HepG2 (cell line): Measurements from ENCODE around the gene HEXA. TPM values are rescaled to one million over a fixed set of nuclear protein-coding genes. Genes with fewer than 3 reads are reported as not detected.

Source experiments
- ATAC-seq: fragments of 200-7000 bp; cut with Tn5 transposase; 3 replicates; pipeline ENCODE4 v1.9.1; 2020; ENCODE audit warnings: mild to moderate bottlenecking, moderate library complexity
- BruUV-seq: library from RNA; stranded (reverse); fragments of 400-500 nt; replicated peaks from 2 replicates; lab custom pipeline; 2021; lab: Mats Ljungman, UMichigan
- CTCF ChIA-PET: fragments of 300-600 bp; formaldehyde crosslinking; extraction: SDS; loops from one replicate; lab custom pipeline; 2021; ENCODE audit warnings: low total read pairs, inconsistent platforms, low intra/inter-chr PET ratio; lab: Yijun Ruan, JAX
- POLR2A ChIA-PET: fragments of 350-600 bp; sonication (Branson Sonifier 250); formaldehyde crosslinking; loops from one replicate; lab custom pipeline; 2020; ENCODE audit warnings: antibody characterized with exemption, inconsistent platforms; lab: Yijun Ruan, JAX
- DNase-seq: peaks from one replicate; pipeline ENCODE4 v3.0.0-alpha.2; 2015; ENCODE audit warnings: low spot score
- FAIRE-seq: peaks from 3 replicates; lab custom pipeline; 2011; peaks lifted over from hg19 to GRCh38; lab: Jason Lieb, UNC
- H2AFZ ChIP-seq: one replicate; pipeline ENCODE4 v1.6.1; 2011; ENCODE audit warnings: low read length, inconsistent platforms
- H3K27ac ChIP-seq: fragments of 300-600 bp; 3 replicates; pipeline ENCODE4 v1.8.0; 2011; ENCODE audit warnings: mixed run types, mild to moderate bottlenecking, mixed read lengths, low read length, inconsistent platforms; ENCODE audit not compliant: insufficient read depth; ENCODE audit errors: extremely low read length
- H3K27me3 ChIP-seq, 2 experiments: fragments of 200-600 bp in 1 of 2; 2 replicates in 1 of 2; 3 replicates in 1 of 2; pipeline versions ENCODE4 v1.6.0 to v1.8.0; 2011; ENCODE audit warnings: low read length in 2 of 2, mild to moderate bottlenecking in 2 of 2, moderate library complexity in 2 of 2, inconsistent platforms in 1 of 2; ENCODE audit not compliant: insufficient read depth in 2 of 2, control insufficient read depth in 1 of 2
- H3K36me3 ChIP-seq, 2 experiments: fragments of 200-600 bp in 1 of 2; replicated peaks in 1 of 2; 2 replicates in 1 of 2; 3 replicates in 1 of 2; pipeline versions ENCODE4 v1.5.1 to v1.8.0; 2011; ENCODE audit warnings: low read length in 2 of 2, inconsistent platforms in 1 of 2; ENCODE audit not compliant: insufficient read depth in 2 of 2, control insufficient read depth in 1 of 2
- H3K4me1 ChIP-seq: 2 replicates; pipeline ENCODE4 v1.5.1; 2012; ENCODE audit warnings: low read length, inconsistent platforms; ENCODE audit not compliant: insufficient read depth
- H3K4me2 ChIP-seq: 2 replicates; pipeline ENCODE4 v1.6.0; 2011; ENCODE audit warnings: low read depth, low read length, inconsistent platforms
- H3K4me3 ChIP-seq, 3 experiments: fragments of 200-600 bp in 1 of 3; sonication (generic), shearing (Covaris generic) in 1 of 3; replicated peaks in 1 of 3; 2 replicates each; pipeline ENCODE4 v1.5.1; 2011 to 2016; ENCODE audit warnings: low read length in 3 of 3, inconsistent platforms in 2 of 3, low read depth in 2 of 3, mild to moderate bottlenecking in 2 of 3, control low read depth in 1 of 3, mixed read lengths in 1 of 3; ENCODE audit not compliant: insufficient read depth in 1 of 3
- H3K79me2 ChIP-seq: one replicate; pipeline ENCODE4 v1.6.1; 2011; ENCODE audit warnings: low read length, inconsistent platforms; ENCODE audit not compliant: insufficient read depth
- H3K9ac ChIP-seq: 2 replicates; pipeline ENCODE4 v1.6.0; 2011; ENCODE audit warnings: mild to moderate bottlenecking, low read depth, low read length, inconsistent platforms; ENCODE audit not compliant: insufficient read depth
- H3K9me3 ChIP-seq: 2 replicates; pipeline ENCODE4 v1.5.1; 2012; ENCODE audit warnings: mild to moderate bottlenecking, low read length
- H4K20me1 ChIP-seq: 2 replicates; pipeline ENCODE4 v1.6.0; 2011; ENCODE audit warnings: inconsistent platforms, mild to moderate bottlenecking, low read length, moderate library complexity; ENCODE audit not compliant: insufficient read depth
- DMAP1 ChIP-seq: IDR thresholded peaks from 2 replicates; pipeline ENCODE4 v1.6.1; 2016
- FOXA3 ChIP-seq: IDR thresholded peaks from 2 replicates; pipeline ENCODE4 v1.6.1; 2016; ENCODE audit warnings: missing genetic modification reagents, missing compliant biosample characterization
- FOXP1 ChIP-seq, 2 experiments: fragments of 450-650 bp in 1 of 2; IDR thresholded peaks; 2 replicates each; pipeline ENCODE4 v1.6.1; 2017 to 2018; ENCODE audit warnings: antibody characterized with exemption in 1 of 2
- MYC ChIP-seq: sonication (generic); formaldehyde crosslinking; IDR thresholded peaks from 2 replicates; pipeline ENCODE4 v1.9.0; 2021; ENCODE audit warnings: missing genetic modification reagents, borderline replicate concordance
- POLR2G ChIP-seq: fragments of 200-400 bp; formaldehyde crosslinking; IDR thresholded peaks from 2 replicates; pipeline ENCODE4 v1.6.1; 2018; ENCODE audit warnings: mild to moderate bottlenecking, low read depth, low read length, moderate library complexity
- RAD51 ChIP-seq: fragments of 450-650 bp; IDR thresholded peaks from 2 replicates; pipeline ENCODE4 v1.6.1; 2016; ENCODE audit warnings: borderline replicate concordance
- RXRA ChIP-seq: sonication (generic); formaldehyde crosslinking; IDR thresholded peaks from 2 replicates; pipeline ENCODE4 v1.5.1; 2020; ENCODE audit warnings: missing genetic modification reagents
- SAP130 ChIP-seq: IDR thresholded peaks from 2 replicates; pipeline ENCODE4 v1.6.1; 2016; ENCODE audit warnings: low read depth
- XRCC5 ChIP-seq: fragments of 200-400 bp; formaldehyde crosslinking; optimal IDR thresholded peaks from 2 replicates; pipeline ENCODE3; 2017; ENCODE audit warnings: mild to moderate bottlenecking, low read length
- ZNF607 ChIP-seq: sonication (generic); formaldehyde crosslinking; IDR thresholded peaks from 2 replicates; pipeline ENCODE4 v1.5.1; 2020; ENCODE audit warnings: missing genetic modification reagents, mild to moderate bottlenecking, borderline replicate concordance
- WGBS: methylation state at CpG from one replicate; pipeline ENCODE4 v1.1.6; 2017; ENCODE audit warnings: low lambda C conversion rate; 5-methylcytosine and 5-hydroxymethylcytosine counted together
- in situ Hi-C: cut with HindIII; loops from 2 replicates; pipeline ENCODE4 v1.10.0; 2017; ENCODE audit warnings: low pct_unique_long_range_greater_than_20kb; ENCODE audit not compliant: extremely low pct_ligation_motif_present
- intact Hi-C: fragments of 100-400 bp; cut with micrococcal nuclease; formaldehyde crosslinking; loops from one replicate; pipeline ENCODE4 v1.10.0; 2022; ENCODE audit not compliant: unreplicated experiment
- polyA plus RNA-seq, 8 experiments: library from polyadenylated mRNA; depleted of rRNA in 3 of 8; stranded (reverse) in 7 of 8; unstranded in 1 of 8; fragments of >200 nt; fragmentation: Illumina TruSeq in 4 of 8; extraction: Trizol in 4 of 8; gene quantifications; 2 replicates each; pipeline versions ENCODE4 v1.2.1 to v1.2.3, GENCODE V29; 2011 to 2016; ENCODE audit warnings: low read depth in 4 of 8, missing spikeins in 1 of 8, mixed read lengths in 1 of 8; ENCODE audit not compliant: insufficient read depth in 1 of 8
- total RNA-seq, 5 experiments: library from RNA; depleted of rRNA; stranded (reverse); fragments of >200 nt; fragmentation: Illumina TruSeq; extraction: Trizol; gene quantifications; 2 replicates each; pipeline ENCODE4 v1.2.3, GENCODE V29; 2016; ENCODE audit warnings: low read depth in 1 of 5
- TF ChIP-seq, protein P1 (sequence below): sonication (generic); formaldehyde crosslinking; IDR thresholded peaks from 2 replicates; pipeline ENCODE4 v1.4.0; 2020; ENCODE audit warnings: missing genetic modification reagents, mild to moderate bottlenecking, borderline replicate concordance
- TF ChIP-seq, protein P2 (sequence below): IDR thresholded peaks from 2 replicates; pipeline ENCODE4 v1.6.1; 2012; ENCODE audit warnings: inconsistent platforms
- TF ChIP-seq, protein P3 (sequence below): sonication (generic); formaldehyde crosslinking; IDR thresholded peaks from 2 replicates; pipeline ENCODE4 v1.8.0; 2022; ENCODE audit warnings: mild to moderate bottlenecking, missing genetic modification reagents
- TF ChIP-seq, protein P4 (sequence below): sonication (generic); formaldehyde crosslinking; conservative IDR thresholded peaks from 2 replicates; pipeline ENCODE4 v1.4.0; 2020; ENCODE audit warnings: mild to moderate bottlenecking, missing genetic modification reagents, moderate library complexity

The HEXA gene
- total and polyA plus RNA-seq, 2 of the 13 experiments (the other 11 are each of a cell fraction or from before 2014, with no cell fraction given), result 106 to 219 TPM

DNA sequence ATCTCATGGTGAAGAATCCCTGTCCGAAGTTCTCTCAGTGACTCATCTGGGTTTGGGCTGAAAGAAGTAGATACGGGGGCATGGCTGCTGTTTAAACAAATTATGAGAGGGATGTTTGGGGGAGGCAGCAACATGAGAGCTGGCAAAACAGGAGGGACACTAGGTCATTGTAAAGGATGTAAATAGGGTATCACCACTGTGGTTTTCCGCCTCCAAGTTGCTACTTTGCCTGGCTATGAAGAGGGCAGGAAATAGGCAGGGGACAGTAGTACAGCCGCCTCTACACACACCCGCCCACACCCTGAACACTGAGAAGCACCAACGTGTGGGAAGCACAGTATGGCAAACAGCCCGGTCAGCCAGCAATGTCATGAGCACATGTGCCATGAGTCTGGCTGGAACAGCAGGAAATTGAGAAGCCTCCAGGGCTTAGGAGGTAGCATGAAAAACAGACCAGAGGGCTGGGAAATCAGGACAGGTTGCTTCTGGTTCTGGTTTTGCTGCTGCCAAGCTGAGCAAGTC, 17.1 kb downstream of the HEXA start:
- no peaks in the 10 kb centered on the region for H3K27me3 ChIP-seq
- peak; percentile 88 for ATAC-seq
- H3K4me1 ChIP-seq, result peaks cover 27% of the 10 kb centered on the region
- H4K20me1 ChIP-seq, result no peaks in the 10 kb centered on the region
- H3K9me3 ChIP-seq, result no peaks in the 10 kb centered on the region
- H3K4me2 ChIP-seq, result peak overlapping the region; percentile 43
- BruUV-seq, result no TSS peak
- no peak overlapping the region for H3K4me3 ChIP-seq
- peaks cover 43% of the 10 kb centered on the region for H3K79me2 ChIP-seq
- H3K36me3 ChIP-seq, result peaks cover 25 to 50% of the 10 kb centered on the region in 2 experiments
- intact Hi-C loops (no loop called here), in situ Hi-C loops (no loop called here)
- CTCF ChIA-PET, result no interaction called here
- FAIRE-seq, result no peak
- WGBS, result 45% methylated on average over 7 of the region's 7 CpGs
- peak overlapping the region; percentile 20 for H3K27ac ChIP-seq
- H2AFZ ChIP-seq, result no peak overlapping the region
- POLR2A ChIA-PET, result interaction anchor here (1.3 to 1.4 kb wide), 2 partner anchors 10 to 17 kb away, joined by 4 to 7 read pairs; partner anchors contain the start of gene HEXA
- DNase-seq, result peak; percentile 83
- H3K9ac ChIP-seq, result 0 out of 2 replicates have a peak overlapping the region, but pooled peaks have one; percentile 12
- TF ChIP-seq, protein P1, sequence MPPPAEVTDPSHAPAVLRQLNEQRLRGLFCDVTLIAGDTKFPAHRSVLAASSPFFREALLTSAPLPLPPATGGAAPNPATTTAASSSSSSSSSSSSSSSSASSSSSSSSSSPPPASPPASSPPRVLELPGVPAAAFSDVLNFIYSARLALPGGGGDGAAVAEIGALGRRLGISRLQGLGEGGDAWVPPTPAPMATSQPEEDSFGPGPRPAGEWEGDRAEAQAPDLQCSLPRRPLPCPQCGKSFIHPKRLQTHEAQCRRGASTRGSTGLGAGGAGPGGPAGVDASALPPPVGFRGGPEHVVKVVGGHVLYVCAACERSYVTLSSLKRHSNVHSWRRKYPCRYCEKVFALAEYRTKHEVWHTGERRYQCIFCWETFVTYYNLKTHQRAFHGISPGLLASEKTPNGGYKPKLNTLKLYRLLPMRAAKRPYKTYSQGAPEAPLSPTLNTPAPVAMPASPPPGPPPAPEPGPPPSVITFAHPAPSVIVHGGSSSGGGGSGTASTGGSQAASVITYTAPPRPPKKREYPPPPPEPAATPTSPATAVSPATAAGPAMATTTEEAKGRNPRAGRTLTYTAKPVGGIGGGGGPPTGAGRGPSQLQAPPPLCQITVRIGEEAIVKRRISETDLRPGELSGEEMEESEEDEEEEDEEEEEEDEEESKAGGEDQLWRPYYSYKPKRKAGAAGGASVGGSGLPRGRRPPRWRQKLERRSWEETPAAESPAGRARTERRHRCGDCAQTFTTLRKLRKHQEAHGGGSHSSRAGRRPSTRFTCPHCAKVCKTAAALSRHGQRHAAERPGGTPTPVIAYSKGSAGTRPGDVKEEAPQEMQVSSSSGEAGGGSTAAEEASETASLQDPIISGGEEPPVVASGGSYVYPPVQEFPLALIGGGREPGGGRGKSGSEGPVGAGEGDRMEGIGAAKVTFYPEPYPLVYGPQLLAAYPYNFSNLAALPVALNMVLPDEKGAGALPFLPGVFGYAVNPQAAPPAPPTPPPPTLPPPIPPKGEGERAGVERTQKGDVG (CRISPR knock-in tag), result peak; percentile 79; the same call in 1 of the 2 replicates
- TF ChIP-seq SAP130 (CRISPR knock-in tag) (peak; percentile 58), FOXP1 (IDR thresholded peaks at IDR 0.05) (no peak), FOXP1 (CRISPR knock-in tag; IDR thresholded peaks at IDR 0.05) (peak; percentile 21; the same call in 1 of the 2 replicates), DMAP1 (CRISPR knock-in tag) (peak; percentile 37; the same call in 1 of the 2 replicates), RXRA (CRISPR knock-in tag) (0 out of 2 replicates have a peak, but pooled peaks have one; percentile 35), FOXA3 (CRISPR knock-in tag) (0 out of 2 replicates have a peak, but pooled peaks have one; percentile 8), RAD51 (no peak), MYC (CRISPR knock-in tag) (peak; percentile 42; the same call in 1 of the 2 replicates), ZNF607 (no peak), XRCC5 (peak; percentile 29), POLR2G (peak; percentile 61; the same call in 1 of the 2 replicates)
- TF ChIP-seq, protein P2, sequence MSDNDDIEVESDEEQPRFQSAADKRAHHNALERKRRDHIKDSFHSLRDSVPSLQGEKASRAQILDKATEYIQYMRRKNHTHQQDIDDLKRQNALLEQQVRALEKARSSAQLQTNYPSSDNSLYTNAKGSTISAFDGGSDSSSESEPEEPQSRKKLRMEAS, result peak; percentile 40; the same call in 1 of the 2 replicates
- TF ChIP-seq, protein P3, sequence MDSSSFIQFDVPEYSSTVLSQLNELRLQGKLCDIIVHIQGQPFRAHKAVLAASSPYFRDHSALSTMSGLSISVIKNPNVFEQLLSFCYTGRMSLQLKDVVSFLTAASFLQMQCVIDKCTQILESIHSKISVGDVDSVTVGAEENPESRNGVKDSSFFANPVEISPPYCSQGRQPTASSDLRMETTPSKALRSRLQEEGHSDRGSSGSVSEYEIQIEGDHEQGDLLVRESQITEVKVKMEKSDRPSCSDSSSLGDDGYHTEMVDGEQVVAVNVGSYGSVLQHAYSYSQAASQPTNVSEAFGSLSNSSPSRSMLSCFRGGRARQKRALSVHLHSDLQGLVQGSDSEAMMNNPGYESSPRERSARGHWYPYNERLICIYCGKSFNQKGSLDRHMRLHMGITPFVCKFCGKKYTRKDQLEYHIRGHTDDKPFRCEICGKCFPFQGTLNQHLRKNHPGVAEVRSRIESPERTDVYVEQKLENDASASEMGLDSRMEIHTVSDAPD (CRISPR knock-in tag), result 0 out of 2 replicates have a peak, but pooled peaks have one; percentile 29
- TF ChIP-seq, protein P4, sequence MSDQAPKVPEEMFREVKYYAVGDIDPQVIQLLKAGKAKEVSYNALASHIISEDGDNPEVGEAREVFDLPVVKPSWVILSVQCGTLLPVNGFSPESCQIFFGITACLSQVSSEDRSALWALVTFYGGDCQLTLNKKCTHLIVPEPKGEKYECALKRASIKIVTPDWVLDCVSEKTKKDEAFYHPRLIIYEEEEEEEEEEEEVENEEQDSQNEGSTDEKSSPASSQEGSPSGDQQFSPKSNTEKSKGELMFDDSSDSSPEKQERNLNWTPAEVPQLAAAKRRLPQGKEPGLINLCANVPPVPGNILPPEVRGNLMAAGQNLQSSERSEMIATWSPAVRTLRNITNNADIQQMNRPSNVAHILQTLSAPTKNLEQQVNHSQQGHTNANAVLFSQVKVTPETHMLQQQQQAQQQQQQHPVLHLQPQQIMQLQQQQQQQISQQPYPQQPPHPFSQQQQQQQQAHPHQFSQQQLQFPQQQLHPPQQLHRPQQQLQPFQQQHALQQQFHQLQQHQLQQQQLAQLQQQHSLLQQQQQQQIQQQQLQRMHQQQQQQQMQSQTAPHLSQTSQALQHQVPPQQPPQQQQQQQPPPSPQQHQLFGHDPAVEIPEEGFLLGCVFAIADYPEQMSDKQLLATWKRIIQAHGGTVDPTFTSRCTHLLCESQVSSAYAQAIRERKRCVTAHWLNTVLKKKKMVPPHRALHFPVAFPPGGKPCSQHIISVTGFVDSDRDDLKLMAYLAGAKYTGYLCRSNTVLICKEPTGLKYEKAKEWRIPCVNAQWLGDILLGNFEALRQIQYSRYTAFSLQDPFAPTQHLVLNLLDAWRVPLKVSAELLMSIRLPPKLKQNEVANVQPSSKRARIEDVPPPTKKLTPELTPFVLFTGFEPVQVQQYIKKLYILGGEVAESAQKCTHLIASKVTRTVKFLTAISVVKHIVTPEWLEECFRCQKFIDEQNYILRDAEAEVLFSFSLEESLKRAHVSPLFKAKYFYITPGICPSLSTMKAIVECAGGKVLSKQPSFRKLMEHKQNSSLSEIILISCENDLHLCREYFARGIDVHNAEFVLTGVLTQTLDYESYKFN (CRISPR knock-in tag), result peak; percentile 33
